Large intestine (tissue), 3 donors: ENCODE results near the gene BCAT1. TPM values are rescaled to one million over a fixed set of nuclear protein-coding genes. Genes with fewer than 3 reads are reported as not detected.

Experiments used
- DNase-seq, 2 donors: peaks; one replicate each; pipeline versions ENCODE4 v3.0.0 to v3.0.0-alpha.2; 2013
- H3K27ac ChIP-seq: one replicate; pipeline ENCODE4 v1.5.1; 2013; ENCODE audit warnings: low read length
- H3K27me3 ChIP-seq: 2 replicates; pipeline ENCODE4 v1.6.1; 2013; ENCODE audit warnings: low read length; ENCODE audit not compliant: control insufficient read depth, insufficient read depth
- H3K36me3 ChIP-seq: 2 replicates; pipeline ENCODE4 v1.6.1; 2013; ENCODE audit warnings: low read length; ENCODE audit not compliant: control insufficient read depth, insufficient read depth
- H3K4me1 ChIP-seq: one replicate; pipeline ENCODE4 v1.6.1; 2013; ENCODE audit warnings: low read length; ENCODE audit not compliant: control insufficient read depth, insufficient read depth
- H3K4me3 ChIP-seq: one replicate; pipeline ENCODE4 v1.5.1; 2013; ENCODE audit warnings: low read length
- H3K9me3 ChIP-seq: one replicate; pipeline ENCODE4 v1.6.1; 2013; ENCODE audit warnings: mild to moderate bottlenecking, low read depth, low read length, moderate library complexity; ENCODE audit not compliant: control insufficient read depth
- WGBS: methylation state at CpG from one replicate; pipeline ENCODE4 v1.1.5; 2013; ENCODE audit warnings: low lambda C conversion rate; ENCODE audit not compliant: insufficient coverage; 5-methylcytosine and 5-hydroxymethylcytosine counted together
- polyA plus RNA-seq: library from polyadenylated mRNA; unstranded; fragments of 120-200 nt; gene quantifications from one replicate; pipeline ENCODE4 v1.2.1, GENCODE V29; 2013

BCAT1 gene
- polyA plus RNA-seq, 1 donor = 6.1 TPM

GRCh38 chr12:24982250-24982649, 33.3 kb upstream of the BCAT1 start:
- Histone ChIP-seq H3K4me1 (no peaks in the 10 kb centered on the region), H3K36me3 (no peaks in the 10 kb centered on the region), H3K4me3 (no peak overlapping the region), H3K27me3 (no peaks in the 10 kb centered on the region), H3K27ac (no peak overlapping the region), H3K9me3 (no peaks in the 10 kb centered on the region)
- DNase-seq = no peak
- 100% methylated on average over 1 of the region's 1 CpG for WGBS

GRCh38 chr12:24979976-24980730, 31.3 kb upstream of the BCAT1 start:
- Histone ChIP-seq H3K9me3 (no peaks in the 10 kb centered on the region), H3K4me3 (no peak overlapping the region), H3K27ac (no peak overlapping the region), H3K27me3 (no peaks in the 10 kb centered on the region), H3K36me3 (no peaks in the 10 kb centered on the region), H3K4me1 (no peaks in the 10 kb centered on the region)
- no peak for DNase-seq
- WGBS = 80% methylated on average over 1 of the region's 8 CpGs

GRCh38 chr12:24979329-24979728, 30.4 kb upstream of the BCAT1 start:
- Histone ChIP-seq H3K27me3 (no peaks in the 10 kb centered on the region), H3K4me3 (no peak overlapping the region), H3K4me1 (no peaks in the 10 kb centered on the region), H3K36me3 (no peaks in the 10 kb centered on the region), H3K27ac (no peak overlapping the region), H3K9me3 (no peaks in the 10 kb centered on the region)
- DNase-seq = no peak
- WGBS = no CpG with 5 or more reads among the region's 5 CpGs

- Histone ChIP-seq H3K4me3 (no peak overlapping the region), H3K27ac (no peak overlapping the region), H3K9me3 (no peaks in the 10 kb centered on the region), H3K4me1 (no peaks in the 10 kb centered on the region), H3K36me3 (no peaks in the 10 kb centered on the region), H3K27me3 (no peaks in the 10 kb centered on the region)
- no peak for DNase-seq
- WGBS = no CpG with 5 or more reads among the region's 1 CpG
Measured at GRCh38 chr12:24977711-24978110, 28.8 kb upstream of the BCAT1 start.

GRCh38 chr12:24977060-24977459, 28.2 kb upstream of the BCAT1 start:
- Histone ChIP-seq H3K27me3 (no peaks in the 10 kb centered on the region), H3K9me3 (no peaks in the 10 kb centered on the region), H3K36me3 (no peaks in the 10 kb centered on the region), H3K27ac (no peak overlapping the region), H3K4me1 (no peaks in the 10 kb centered on the region), H3K4me3 (no peak overlapping the region)
- no CpG with 5 or more reads among the region's 4 CpGs for WGBS
- DNase-seq = no peak

- DNase-seq = no peak
- H3K4me3 ChIP-seq = no peak overlapping the region
Measured at GRCh38 chr12:24975425-24975824, 26.5 kb upstream of the BCAT1 start.

GRCh38 chr12:24974216-24974615, 25.3 kb upstream of the BCAT1 start:
- no peak overlapping the region for H3K4me3 ChIP-seq
- no peaks in the 10 kb centered on the region for H3K36me3 ChIP-seq
- no peak for DNase-seq
- H3K4me1 ChIP-seq = no peaks in the 10 kb centered on the region
- no peaks in the 10 kb centered on the region for H3K9me3 ChIP-seq
- no peak overlapping the region for H3K27ac ChIP-seq
- no peaks in the 10 kb centered on the region for H3K27me3 ChIP-seq
- no CpG with 5 or more reads among the region's 3 CpGs for WGBS

More at GRCh38 chr12:24975425-24975824, 26.5 kb upstream of the BCAT1 start:
- Histone ChIP-seq H3K36me3 (no peaks in the 10 kb centered on the region), H3K27me3 (no peaks in the 10 kb centered on the region), H3K27ac (no peak overlapping the region), H3K4me1 (no peaks in the 10 kb centered on the region), H3K9me3 (no peaks in the 10 kb centered on the region)

- Histone ChIP-seq H3K27ac (no peak overlapping the region), H3K4me3 (no peak overlapping the region), H3K27me3 (no peaks in the 10 kb centered on the region), H3K4me1 (no peaks in the 10 kb centered on the region), H3K36me3 (no peaks in the 10 kb centered on the region), H3K9me3 (no peaks in the 10 kb centered on the region)
- DNase-seq = no peak
- no CpG with 5 or more reads among the region's 1 CpG for WGBS
Measured at GRCh38 chr12:24972078-24972477, 23.2 kb upstream of the BCAT1 start.

GRCh38 chr12:24970177-24970576, 21.3 kb upstream of the BCAT1 start:
- no peaks in the 10 kb centered on the region for H3K4me1 ChIP-seq
- H3K9me3 ChIP-seq = no peaks in the 10 kb centered on the region
- WGBS = 80% methylated on average over 1 of the region's 6 CpGs
- no peak for DNase-seq
- no peaks in the 10 kb centered on the region for H3K36me3 ChIP-seq
- H3K27me3 ChIP-seq = no peaks in the 10 kb centered on the region
- no peak overlapping the region for H3K27ac ChIP-seq
- no peak overlapping the region for H3K4me3 ChIP-seq

- Histone ChIP-seq H3K27me3 (no peaks in the 10 kb centered on the region), H3K4me3 (no peak overlapping the region), H3K36me3 (no peaks in the 10 kb centered on the region), H3K4me1 (no peaks in the 10 kb centered on the region), H3K9me3 (no peaks in the 10 kb centered on the region), H3K27ac (no peak overlapping the region)
- no peak for DNase-seq
- WGBS = 92% methylated on average over 2 of the region's 15 CpGs
Measured at GRCh38 chr12:24966951-24967564, 18.2 kb upstream of the BCAT1 start.

GRCh38 chr12:24964342-24964741, 15.4 kb upstream of the BCAT1 start:
- Histone ChIP-seq H3K36me3 (no peaks in the 10 kb centered on the region), H3K4me1 (no peaks in the 10 kb centered on the region), H3K27ac (no peak overlapping the region), H3K27me3 (no peaks in the 10 kb centered on the region), H3K9me3 (no peaks in the 10 kb centered on the region), H3K4me3 (no peak overlapping the region)
- 80% methylated on average over 1 of the region's 1 CpG for WGBS
- no peak for DNase-seq
